ENCODE results near the gene NCAN.

DNA sequence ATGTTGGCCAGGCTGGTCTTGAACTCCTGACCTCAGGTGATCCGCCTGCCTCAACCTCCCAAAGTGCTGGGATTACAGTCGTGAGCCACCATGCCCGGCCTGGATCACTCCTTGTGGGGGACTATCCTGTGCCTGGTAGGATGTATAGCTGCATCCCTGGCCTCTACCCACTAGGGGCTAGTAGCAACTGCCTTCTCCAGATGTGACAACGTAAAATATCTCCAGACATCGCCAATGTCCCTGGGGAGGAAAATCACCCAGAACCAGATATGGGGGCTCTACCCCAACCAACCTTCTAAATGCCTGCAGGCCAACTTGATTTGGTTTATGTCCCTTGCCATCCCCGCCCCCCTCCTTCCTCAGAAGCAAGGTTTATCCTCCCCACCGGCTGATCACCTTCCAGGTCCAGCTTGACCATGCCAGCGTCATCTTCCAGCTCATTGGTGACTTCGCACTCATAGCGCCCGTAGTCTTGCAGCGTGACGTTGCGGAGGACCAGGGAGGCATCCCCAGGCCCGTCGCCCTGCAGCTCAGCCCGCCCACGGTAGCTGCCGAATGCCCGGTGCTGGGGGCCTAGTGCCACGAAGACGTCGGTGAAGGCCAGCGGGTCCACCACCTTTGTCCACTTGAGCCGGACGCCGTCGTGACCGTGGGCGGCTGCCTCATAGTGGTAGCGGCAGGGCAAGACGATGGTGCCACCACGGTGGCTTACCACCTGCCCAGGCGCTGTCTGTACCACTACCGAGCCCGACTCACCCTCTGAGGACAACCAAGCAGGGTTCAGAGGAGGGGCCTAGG is 48.9 kb downstream of the NCAN start:
- TF ChIP-seq CTCF (IDR thresholded peaks at IDR 0.05; ENCODE audit: poor library complexity, severe bottlenecking) (no peak), EP300 (conservative IDR thresholded peaks at IDR 0.05; ENCODE audit: poor library complexity, severe bottlenecking) (no peak)

All from neural cell (in vitro differentiated cells).